ENCODE results near the gene MBTPS2. TPM values are rescaled to one million over a fixed set of nuclear protein-coding genes. Genes with fewer than 3 reads are reported as not detected.

Gene MBTPS2
- 1.6 TPM for total RNA-seq (2013)
- polyA plus RNA-seq (1 to 10 TPM; 2.0 to 7.4 (median 4.6) TPM), polyA minus RNA-seq (1.1 TPM in 2 replicates), total RNA-seq (1.5 to 5.9 (median 3.8) reads per million in 11 experiments)

DNA sequence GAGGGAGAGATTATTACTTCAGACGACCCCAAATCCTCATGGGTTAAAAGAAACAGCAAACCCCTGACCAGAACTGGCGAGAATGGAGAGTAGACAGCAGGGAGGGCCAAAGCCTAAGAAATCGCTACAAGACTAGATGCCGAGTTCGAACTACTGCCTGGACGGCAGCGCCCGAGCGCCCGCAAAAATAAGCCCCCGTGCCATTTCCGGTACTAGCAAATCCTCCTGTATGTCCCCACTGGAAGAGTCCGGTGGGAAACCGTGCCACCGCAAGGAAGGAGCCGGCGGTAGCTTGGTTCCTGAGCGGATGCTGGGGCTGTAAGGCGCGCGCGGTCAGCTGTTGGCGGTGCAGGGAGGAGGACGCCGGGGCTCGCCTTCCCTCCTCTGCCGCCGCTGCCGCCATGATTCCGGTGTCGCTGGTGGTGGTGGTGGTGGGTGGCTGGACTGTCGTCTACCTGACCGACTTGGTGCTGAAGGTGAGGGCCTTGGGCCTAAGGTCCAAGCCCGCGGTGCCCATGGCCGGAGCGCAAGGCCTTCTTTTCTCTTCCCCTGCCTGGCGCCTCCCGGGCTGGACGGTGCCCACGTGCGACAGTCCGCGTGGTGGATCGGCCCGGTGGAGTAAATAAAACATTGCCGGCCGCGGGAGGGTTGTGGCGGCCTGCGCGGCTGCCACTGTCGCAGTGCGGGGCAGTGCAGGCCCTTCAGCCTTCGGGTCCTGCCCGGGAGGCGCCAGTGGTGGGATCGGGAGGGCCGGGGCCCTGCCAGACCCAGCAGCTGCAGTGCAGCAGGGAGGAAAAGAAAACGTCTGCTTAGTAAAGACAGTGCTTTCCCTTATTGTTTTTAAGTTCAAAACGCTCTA, at the start of gene MBTPS2:
Gene MBTPS2 (plus strand): TSS at position 284 of the 859 bp plus-strand sequence. CDS start 118 bp downstream, at position 402.
- peak within 1 kb of the TSS; percentile 77 for H2AFZ ChIP-seq (ENCODE audit: insufficient read depth, low read depth, low read length, poor library complexity, severe bottlenecking)
- H3K4me2 ChIP-seq (replicated peaks; ENCODE audit: extremely low read depth, low read length, poor library complexity, severe bottlenecking) = peak within 1 kb of the TSS; percentile 76
- Mint-ChIP-seq H3K4me3 (peak within 1 kb of the TSS; percentile 87 to 89), H3K27me3 (ENCODE audit: low read depth in 3 of 3) (peaks cover 0 to 9% (median 2%) of the 10 kb centered on the region in 3 donors), H3K27ac (peak within 1 kb of the TSS; percentile 75 to 93 (median 89)), H3K9me3 (no peaks in the 10 kb centered on the region), H3K4me1 (peaks cover 7% of the 10 kb centered on the region), H3K36me3 (peaks cover 3 to 4% of the 10 kb centered on the region in 2 donors)
- H3K79me2 ChIP-seq (ENCODE audit: insufficient read depth, low read length) = peaks cover 9% of the 10 kb centered on the region
- H4K20me1 ChIP-seq (ENCODE audit: insufficient read depth, low read length) = no peaks in the 10 kb centered on the region
- peak within 1 kb of the TSS; percentile 71 to 76 for H3K27ac ChIP-seq (ENCODE audit: low read depth in 1 of 2, low read length in 2 of 2)
- peak within 1 kb of the TSS; percentile 73 to 80 (median 78) for H3K4me3 ChIP-seq (replicated peaks in 1 of 3; ENCODE audit: low read depth in 2 of 3, low read length in 3 of 3)
- peak; percentile 75 to 84 (median 83) for DNase-seq
- no peaks in the 10 kb centered on the region for H3K36me3 ChIP-seq (replicated peaks in 1 of 2; ENCODE audit: control insufficient read depth in 1 of 2, insufficient read depth in 2 of 2, low read length in 2 of 2)
- peak within 1 kb of the TSS; percentile 77 for H3K9ac ChIP-seq (ENCODE audit: insufficient read depth, low read length, poor library complexity, severe bottlenecking)
- intact Hi-C loops (cut with micrococcal nuclease) = no loop called here
- TF ChIP-seq, protein P1, sequence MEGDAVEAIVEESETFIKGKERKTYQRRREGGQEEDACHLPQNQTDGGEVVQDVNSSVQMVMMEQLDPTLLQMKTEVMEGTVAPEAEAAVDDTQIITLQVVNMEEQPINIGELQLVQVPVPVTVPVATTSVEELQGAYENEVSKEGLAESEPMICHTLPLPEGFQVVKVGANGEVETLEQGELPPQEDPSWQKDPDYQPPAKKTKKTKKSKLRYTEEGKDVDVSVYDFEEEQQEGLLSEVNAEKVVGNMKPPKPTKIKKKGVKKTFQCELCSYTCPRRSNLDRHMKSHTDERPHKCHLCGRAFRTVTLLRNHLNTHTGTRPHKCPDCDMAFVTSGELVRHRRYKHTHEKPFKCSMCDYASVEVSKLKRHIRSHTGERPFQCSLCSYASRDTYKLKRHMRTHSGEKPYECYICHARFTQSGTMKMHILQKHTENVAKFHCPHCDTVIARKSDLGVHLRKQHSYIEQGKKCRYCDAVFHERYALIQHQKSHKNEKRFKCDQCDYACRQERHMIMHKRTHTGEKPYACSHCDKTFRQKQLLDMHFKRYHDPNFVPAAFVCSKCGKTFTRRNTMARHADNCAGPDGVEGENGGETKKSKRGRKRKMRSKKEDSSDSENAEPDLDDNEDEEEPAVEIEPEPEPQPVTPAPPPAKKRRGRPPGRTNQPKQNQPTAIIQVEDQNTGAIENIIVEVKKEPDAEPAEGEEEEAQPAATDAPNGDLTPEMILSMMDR (IDR thresholded peaks at IDR 0.05) = no peak
- peaks cover 5 to 9% of the 10 kb centered on the region in 2 donors for H3K4me1 ChIP-seq (ENCODE audit: control insufficient read depth in 1 of 2, insufficient read depth in 2 of 2, low read length in 2 of 2)
- H3K27me3 ChIP-seq (ENCODE audit: control insufficient read depth in 2 of 2, insufficient read depth in 2 of 2, low read length in 2 of 2) = no peaks in the 10 kb centered on the region
- no peaks in the 10 kb centered on the region for H3K9me3 ChIP-seq (replicated peaks in 1 of 2; ENCODE audit: control insufficient read depth in 1 of 2, insufficient read depth in 1 of 2, low read length in 2 of 2)
- WGBS (ENCODE audit: insufficient coverage) = 0% methylated on average over 11 of the region's 61 CpGs

DNA sequence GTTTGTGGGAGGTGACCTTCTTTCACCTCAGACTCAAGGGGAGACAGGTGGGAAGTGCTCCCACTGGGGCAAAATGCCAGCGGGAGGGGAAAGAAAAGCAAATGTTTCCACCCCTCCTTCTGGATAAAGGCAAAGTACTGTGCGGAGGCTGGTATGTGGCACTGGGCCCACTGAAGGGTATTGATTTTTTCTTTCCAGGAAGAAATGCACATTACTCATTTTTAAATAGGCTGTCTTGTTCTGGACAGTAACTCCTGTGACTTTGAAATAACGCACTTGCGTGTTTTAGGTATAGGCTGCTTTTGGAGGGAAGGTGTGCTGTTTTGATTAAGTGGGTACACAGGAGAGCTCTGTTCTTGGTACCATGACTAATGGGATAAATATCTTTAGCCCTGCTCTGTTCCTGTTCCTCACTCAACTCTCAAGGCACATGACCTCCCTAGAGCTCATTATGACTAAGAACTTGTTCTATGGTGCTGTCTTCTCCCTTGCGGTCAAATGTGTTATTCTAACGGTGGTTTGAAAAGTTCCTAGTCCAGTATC, 40.7 kb upstream of the MBTPS2 start:
- Histone ChIP-seq H2AFZ (ENCODE audit: insufficient read depth, low read depth, low read length, poor library complexity, severe bottlenecking) (no peak overlapping the region), H3K4me3 (replicated peaks in 1 of 3; ENCODE audit: low read depth in 2 of 3, low read length in 3 of 3) (no peak overlapping the region), H3K4me1 (ENCODE audit: control insufficient read depth in 1 of 2, insufficient read depth in 2 of 2, low read length in 2 of 2) (no peaks in the 10 kb centered on the region), H3K9me3 (replicated peaks in 1 of 2; ENCODE audit: control insufficient read depth in 1 of 2, insufficient read depth in 1 of 2, low read length in 2 of 2) (no peaks in the 10 kb centered on the region), H3K9ac (ENCODE audit: insufficient read depth, low read length, poor library complexity, severe bottlenecking) (no peak overlapping the region), H3K27me3 (ENCODE audit: control insufficient read depth in 2 of 2, insufficient read depth in 2 of 2, low read length in 2 of 2) (no peaks in the 10 kb centered on the region), H3K4me2 (replicated peaks; ENCODE audit: extremely low read depth, low read length, poor library complexity, severe bottlenecking) (no peak overlapping the region), H3K36me3 (replicated peaks in 1 of 2; ENCODE audit: control insufficient read depth in 1 of 2, insufficient read depth in 2 of 2, low read length in 2 of 2) (no peaks in the 10 kb centered on the region), H4K20me1 (ENCODE audit: insufficient read depth, low read length) (no peaks in the 10 kb centered on the region), H3K27ac (ENCODE audit: low read depth in 1 of 2, low read length in 2 of 2) (no peak overlapping the region), H3K79me2 (ENCODE audit: insufficient read depth, low read length) (no peaks in the 10 kb centered on the region)
- no CpG with 5 or more reads among the region's 6 CpGs for WGBS (ENCODE audit: insufficient coverage)
- no peak overlapping the region for H3K4me3 Mint-ChIP-seq
- H3K9me3 Mint-ChIP-seq = peaks cover 0 to 4% (median 1%) of the 10 kb centered on the region in 7 donors
- no peak for DNase-seq
- peaks cover 0 to 5% (median 1%) of the 10 kb centered on the region in 3 donors for H3K27me3 Mint-ChIP-seq (ENCODE audit: low read depth in 3 of 3)
- intact Hi-C loops (cut with micrococcal nuclease) = no loop called here
- TF ChIP-seq, protein P1 (IDR thresholded peaks at IDR 0.05) = no peak
- H3K27ac Mint-ChIP-seq = no peak overlapping the region
- no peaks in the 10 kb centered on the region for H3K4me1 Mint-ChIP-seq
- H3K36me3 Mint-ChIP-seq = no peaks in the 10 kb centered on the region
